K562 (cell line): ENCODE measurements around the gene USP24. TPM values are rescaled to one million over a fixed set of nuclear protein-coding genes. Genes with fewer than 3 reads are reported as not detected.

Source experiments
- ATAC-seq: fragments of 200-7000 bp; cut with Tn5 transposase; 3 replicates; pipeline ENCODE4 v1.9.1; 2020; ENCODE audit warnings: moderate library complexity
- BruUV-seq: library from RNA; stranded (reverse); fragments of 400-500 nt; replicated peaks from 2 replicates; lab custom pipeline; 2021; lab: Mats Ljungman, UMichigan
- CTCF ChIA-PET: fragments of 300-600 bp; formaldehyde crosslinking; extraction: SDS; loops from one replicate; lab custom pipeline; 2021; ENCODE audit warnings: low intra/inter-chr PET ratio; lab: Yijun Ruan, JAX
- POLR2A ChIA-PET: fragments of 300-600, 350-650 bp; sonication (Branson Sonifier 250); formaldehyde crosslinking; extraction: SDS; loops from one replicate; lab custom pipeline; 2021; ENCODE audit warnings: antibody characterized with exemption, inconsistent platforms; lab: Yijun Ruan, JAX
- DNase-seq, 4 experiments: peaks; one replicate each; pipeline versions ENCODE4 v3.0.0 to v3.0.0-alpha.2; 2011 to 2018; ENCODE audit warnings: low spot score in 3 of 4, mixed read lengths in 3 of 4; ENCODE audit errors: extremely low read depth in 1 of 4
- FAIRE-seq: peaks from 2 replicates; lab custom pipeline; 2011; peaks lifted over from hg19 to GRCh38; lab: Jason Lieb, UNC
- H2AFZ ChIP-seq: 2 replicates; pipeline ENCODE4 v1.6.0; 2011; ENCODE audit warnings: low read depth, low read length, control low read depth, inconsistent platforms
- H3K27ac ChIP-seq: fragments of 200-600 bp; 3 replicates; pipeline ENCODE4 v1.8.0; 2011; ENCODE audit warnings: low read depth, mild to moderate bottlenecking, control low read depth, inconsistent platforms, low read length, moderate library complexity, mixed read lengths; ENCODE audit errors: extremely low read depth
- H3K27me3 ChIP-seq, 2 experiments: fragments of 300-600 bp in 1 of 2; 2 replicates in 1 of 2; 3 replicates in 1 of 2; pipeline versions ENCODE4 v1.6.0 to v1.8.0; 2011; ENCODE audit warnings: inconsistent platforms in 2 of 2, low read length in 2 of 2, mild to moderate bottlenecking in 1 of 2, mixed read lengths in 1 of 2, moderate library complexity in 1 of 2; ENCODE audit not compliant: control insufficient read depth in 2 of 2, insufficient read depth in 2 of 2
- H3K36me3 ChIP-seq: fragments of 300-600 bp; 3 replicates; pipeline ENCODE4 v1.8.0; 2011; ENCODE audit warnings: mild to moderate bottlenecking, low read length, inconsistent platforms; ENCODE audit not compliant: control insufficient read depth, insufficient read depth
- H3K4me1 ChIP-seq, 2 experiments: fragments of 200-600 bp in 1 of 2; replicated peaks in 1 of 2; 2 replicates in 1 of 2; 3 replicates in 1 of 2; pipeline versions ENCODE4 v1.5.1 to v1.8.0; 2011; ENCODE audit warnings: inconsistent platforms in 2 of 2, low read length in 2 of 2, mild to moderate bottlenecking in 1 of 2, mixed read lengths in 1 of 2, moderate library complexity in 1 of 2; ENCODE audit not compliant: control insufficient read depth in 2 of 2, insufficient read depth in 2 of 2
- H3K4me2 ChIP-seq: 2 replicates; pipeline ENCODE4 v1.6.1; 2011; ENCODE audit warnings: low read length, control low read depth, inconsistent platforms, mixed read lengths; ENCODE audit not compliant: insufficient read depth
- H3K4me3 ChIP-seq: fragments of 200-600 bp; sonication (generic), shearing (Covaris generic); 2 replicates; pipeline ENCODE4 v1.5.1; 2016; ENCODE audit warnings: control low read depth, inconsistent platforms
- H3K79me2 ChIP-seq: fragments of 200-600 bp; 3 replicates; pipeline ENCODE4 v1.8.0; 2011; ENCODE audit warnings: low read length, inconsistent platforms; ENCODE audit not compliant: control insufficient read depth, insufficient read depth
- H3K9ac ChIP-seq, 2 experiments: 2 replicates each; pipeline versions ENCODE4 v1.6.0 to v1.6.1; 2011; ENCODE audit warnings: low read depth in 2 of 2, low read length in 2 of 2, control low read depth in 1 of 2, inconsistent platforms in 1 of 2, mild to moderate bottlenecking in 1 of 2, mixed read lengths in 1 of 2; ENCODE audit not compliant: insufficient read depth in 1 of 2
- H3K9me1 ChIP-seq: one replicate; pipeline ENCODE4 v1.6.0; 2011; ENCODE audit warnings: inconsistent platforms, mild to moderate bottlenecking, low read length, moderate library complexity; ENCODE audit not compliant: control insufficient read depth, insufficient read depth
- H3K9me3 ChIP-seq: replicated peaks from 2 replicates; pipeline ENCODE4 v1.5.1; 2011; ENCODE audit warnings: low read depth, low read length, inconsistent platforms; ENCODE audit not compliant: control insufficient read depth, insufficient read depth
- H4K20me1 ChIP-seq: replicated peaks from 2 replicates; pipeline ENCODE4 v1.6.1; 2011; ENCODE audit warnings: low read length, inconsistent platforms, mixed read lengths; ENCODE audit not compliant: control insufficient read depth, insufficient read depth
- ATF1 ChIP-seq, 2 experiments: fragments of 450-650 bp in 1 of 2; IDR thresholded peaks; 2 replicates each; pipeline ENCODE4 v1.6.1; 2016; ENCODE audit warnings: missing compliant biosample characterization in 1 of 2, missing genetic modification characterization in 1 of 2
- CHD4 ChIP-seq: fragments of 200-600 bp; sonication (generic); IDR thresholded peaks from 3 replicates; pipeline ENCODE4 v1.6.1; 2012; ENCODE audit warnings: low read depth, mild to moderate bottlenecking, mixed read lengths, low read length, inconsistent platforms; ENCODE audit not compliant: insufficient read depth, insufficient replicate concordance, poor library complexity, severe bottlenecking
- CREM ChIP-seq: IDR thresholded peaks from 2 replicates; pipeline ENCODE4 v1.6.1; 2014; ENCODE audit warnings: antibody characterized with exemption, low read depth
- KLF10 ChIP-seq: fragments of 250-450 bp; sonication (Bioruptor Pico); IDR thresholded peaks from 2 replicates; pipeline ENCODE4 v1.6.1; 2021; ENCODE audit warnings: matching md5 sums
- PHF21A ChIP-seq: fragments of 450-650 bp; IDR thresholded peaks from 2 replicates; pipeline ENCODE4 v1.6.1; 2017; ENCODE audit warnings: low read depth, borderline replicate concordance
- SPI1 ChIP-seq: IDR thresholded peaks from 2 replicates; pipeline ENCODE4 v1.6.1; 2011; ENCODE audit warnings: low read depth, low read length, control low read depth, borderline replicate concordance
- TSHZ1 ChIP-seq: fragments of 250-450 bp; sonication (Bioruptor Pico); IDR thresholded peaks from 2 replicates; pipeline ENCODE4 v1.4.0; 2020; ENCODE audit warnings: mild to moderate bottlenecking, moderate library complexity
- WGBS: fragments of 100-300 bp; shearing (Covaris generic); methylation state at CpG from one replicate; pipeline ENCODE4 v1.1.6; 2016; ENCODE audit warnings: low coverage, mixed read lengths; ENCODE audit not compliant: insufficient coverage; ENCODE audit errors: missing lambda C conversion rate; 5-methylcytosine and 5-hydroxymethylcytosine counted together
- in situ Hi-C: fragments of 300-500 bp; cut with MboI; formaldehyde crosslinking; loops from 4 replicates; pipeline ENCODE4 v1.15.0; 2018; ENCODE audit warnings: inconsistent platforms, mixed read lengths
- intact Hi-C: fragments of 100-400 bp; cut with micrococcal nuclease; formaldehyde crosslinking; loops from 2 replicates; pipeline ENCODE4 v1.14.2; 2022
- polyA plus RNA-seq, 8 experiments: library from polyadenylated mRNA; depleted of rRNA in 4 of 8; stranded (reverse) in 5 of 8; unstranded in 3 of 8; fragments of >200 nt; fragmentation: Nextera tagmentation in 2 of 8; fragmentation: Illumina TruSeq in 1 of 8; extraction: Ambion mirVana in 2 of 8; extraction: Trizol in 1 of 8; gene quantifications; 2 replicates each; pipeline versions ENCODE4 v1.2.1 to v1.2.3, GENCODE V29; 2011 to 2014; ENCODE audit warnings: inconsistent platforms in 1 of 8, missing spikeins in 1 of 8
- total RNA-seq, 7 experiments: library from RNA; depleted of rRNA in 6 of 7; stranded (reverse); fragments of >200 nt in 6 of 7; fragmentation: Illumina TruSeq in 2 of 7; extraction: Trizol in 2 of 7; gene quantifications; 2 replicates each; pipeline versions ENCODE4 v1.2.1 to v1.2.3, GENCODE V29; 2011 to 2021; ENCODE audit warnings: low replicate concordance in 1 of 7
- TF ChIP-seq, protein P1 (sequence below): fragments of 250-450 bp; sonication (Bioruptor Pico); IDR thresholded peaks from 2 replicates; pipeline ENCODE4 v1.4.0; 2020

Gene USP24
- total and polyA plus RNA-seq, 9 of the 15 experiments (the other 6 are each of a cell fraction or from before 2014, with no cell fraction given), result 7.7 to 62.6 (median 36.8) TPM

DNA sequence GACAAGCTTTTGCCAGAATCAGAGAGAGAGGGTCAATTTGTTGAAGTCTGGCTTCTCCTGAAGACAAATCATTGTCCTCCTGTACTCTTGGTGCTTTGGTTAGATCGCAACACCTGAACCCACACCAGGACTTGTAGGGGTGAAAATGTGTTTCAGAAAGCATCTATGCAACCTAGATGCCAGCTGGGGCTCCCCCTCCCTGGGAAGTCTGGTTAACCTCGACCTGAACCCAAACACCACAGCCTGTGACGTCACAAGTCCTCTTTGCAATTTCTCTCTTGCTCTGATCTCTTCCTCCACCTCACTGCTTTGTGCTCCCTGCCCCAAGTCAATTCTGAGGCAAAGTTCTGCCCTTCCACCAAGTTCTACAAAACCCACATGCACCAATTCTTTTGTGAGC lies 42.8 kb upstream of the USP24 start:
- H3K27me3 ChIP-seq, result no peaks in the 10 kb centered on the region
- H3K4me2 ChIP-seq, result no peak overlapping the region
- H3K9me1 ChIP-seq, result no peaks in the 10 kb centered on the region
- no peak overlapping the region for H3K27ac ChIP-seq
- TF ChIP-seq SPI1 (no peak), KLF10 (no peak), PHF21A (no peak), ATF1 (CRISPR knock-in tag; IDR thresholded peaks at IDR 0.05) (no peak), ATF1 (tag; IDR thresholded peaks at IDR 0.05) (peak; percentile 76), CHD4 (no peak), TSHZ1 (CRISPR knock-in tag) (no peak), CREM (peak; percentile 76)
- TF ChIP-seq, protein P1, sequence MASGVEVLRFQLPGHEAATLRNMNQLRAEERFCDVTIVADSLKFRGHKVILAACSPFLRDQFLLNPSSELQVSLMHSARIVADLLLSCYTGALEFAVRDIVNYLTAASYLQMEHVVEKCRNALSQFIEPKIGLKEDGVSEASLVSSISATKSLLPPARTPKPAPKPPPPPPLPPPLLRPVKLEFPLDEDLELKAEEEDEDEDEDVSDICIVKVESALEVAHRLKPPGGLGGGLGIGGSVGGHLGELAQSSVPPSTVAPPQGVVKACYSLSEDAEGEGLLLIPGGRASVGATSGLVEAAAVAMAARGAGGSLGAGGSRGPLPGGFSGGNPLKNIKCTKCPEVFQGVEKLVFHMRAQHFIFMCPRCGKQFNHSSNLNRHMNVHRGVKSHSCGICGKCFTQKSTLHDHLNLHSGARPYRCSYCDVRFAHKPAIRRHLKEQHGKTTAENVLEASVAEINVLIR (CRISPR knock-in tag), result peak; percentile 17; the same call in 1 of the 2 replicates
- H2AFZ ChIP-seq, result peak overlapping the region; percentile 29; the same call in 1 of the 2 replicates
- no peaks in the 10 kb centered on the region for H3K36me3 ChIP-seq
- no peaks in the 10 kb centered on the region for H4K20me1 ChIP-seq
- whole genome bisulfite sequencing, result 29% methylated on average over 3 of the region's 3 CpGs
- H3K4me1 ChIP-seq, result peaks cover 4 to 13% of the 10 kb centered on the region in 2 experiments; a peak in 3 of 5 replicates
- ChIA-PET CTCF (no interaction called here), POLR2A (interaction anchor here (1.6 kb wide), 1 partner anchor 10 kb away, joined by 5 read pairs; no protein-coding TSS in a partner anchor)
- H3K79me2 ChIP-seq, result no peaks in the 10 kb centered on the region
- no peaks in the 10 kb centered on the region for H3K9me3 ChIP-seq
- H3K4me3 ChIP-seq, result no peak overlapping the region
- ATAC-seq (peak; percentile 57; the same call in 2 of the 3 replicates), FAIRE-seq (no peak), DNase-seq (peak in 1 of 4 experiments; percentile 34)
- no peak overlapping the region; a peak in 1 of 4 replicates for H3K9ac ChIP-seq
- in situ Hi-C loops (no loop called here), intact Hi-C loops (no loop called here)
- no TSS peak for BruUV-seq
